Hepatocyte (in vitro differentiated cells): ENCODE data around the gene PSMD1.

ENCODE experiments used
- CTCF ChIP-seq: fragments of 200-600 bp; sonication (generic); IDR thresholded peaks from 2 replicates; pipeline ENCODE4 v1.5.1; 2016; ENCODE audit warnings: antibody characterized with exemption, mild to moderate bottlenecking; ENCODE audit not compliant: poor library complexity
- EZH2 ChIP-seq: fragments of 200-600 bp; sonication (generic); IDR thresholded peaks from 2 replicates; pipeline ENCODE4 v1.6.1; 2016; ENCODE audit warnings: antibody characterized with exemption, mild to moderate bottlenecking, borderline replicate concordance

DNA sequence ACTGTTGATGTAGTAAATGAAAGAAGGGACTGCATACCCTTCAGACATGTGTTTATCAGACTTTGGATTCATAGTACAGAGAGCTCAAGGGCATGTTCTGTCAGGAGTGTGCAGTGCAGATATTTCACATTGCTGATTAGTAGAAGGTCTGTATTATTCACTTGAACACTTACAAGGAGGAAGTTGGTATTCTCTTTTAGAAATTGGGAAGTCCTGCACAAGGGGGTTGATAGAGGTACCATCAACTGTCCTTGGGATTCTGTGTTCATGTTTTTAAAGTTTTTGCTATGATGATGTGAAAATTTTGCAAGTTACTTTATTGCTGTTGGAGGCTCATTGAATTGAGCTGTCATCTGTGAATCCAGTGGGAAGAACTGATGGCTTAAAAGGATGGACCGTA, 6.7 kb downstream of the PSMD1 start:
- TF ChIP-seq CTCF (no peak), EZH2 (no peak)
